ENCODE data around the gene RBM20. TPM values are rescaled to one million over a fixed set of nuclear protein-coding genes. Genes with fewer than 3 reads are reported as not detected.

The RBM20 gene
- total and polyA plus RNA-seq, 2 of the 13 experiments (the other 11 are each of a cell fraction or from before 2014, with no cell fraction given), result 0.02 to 0.22 TPM

GRCh38 chr10:110739811-110740271 lies 95.7 kb downstream of the RBM20 start (continued):
- TF ChIP-seq ZBTB10 (CRISPR knock-in tag; IDR thresholded peaks at IDR 0.05; ENCODE audit: borderline replicate concordance) (no peak), ZNF350 (CRISPR knock-in tag; IDR thresholded peaks at IDR 0.05; ENCODE audit: borderline replicate concordance, low read depth) (peak; percentile 79; the same call in 1 of the 2 replicates), SIN3A (IDR thresholded peaks at IDR 0.05; ENCODE audit: borderline replicate concordance, low read depth, low read length) (no peak), NFKB2 (CRISPR knock-in tag; IDR thresholded peaks at IDR 0.05; ENCODE audit: borderline replicate concordance) (no peak), ZNF329 (CRISPR knock-in tag; IDR thresholded peaks at IDR 0.05; ENCODE audit: low read depth) (no peak), THAP11 (CRISPR knock-in tag; IDR thresholded peaks at IDR 0.05) (peak; percentile 55; the same call in 1 of the 2 replicates), ZNF451 (CRISPR knock-in tag; IDR thresholded peaks at IDR 0.05) (no peak), CC2D1A (CRISPR knock-in tag; IDR thresholded peaks at IDR 0.05) (no peak), EED (CRISPR knock-in tag; IDR thresholded peaks at IDR 0.05) (no peak), YEATS2 (CRISPR knock-in tag; IDR thresholded peaks at IDR 0.05; ENCODE audit: borderline replicate concordance) (no peak), ZNF275 (CRISPR knock-in tag; IDR thresholded peaks at IDR 0.05; ENCODE audit: borderline replicate concordance) (no peak), FOXK1 (CRISPR knock-in tag; IDR thresholded peaks at IDR 0.05; ENCODE audit: borderline replicate concordance, low read depth) (peak; percentile 81), MYNN (CRISPR knock-in tag; IDR thresholded peaks at IDR 0.05; ENCODE audit: low read depth) (no peak), SRSF4 (IDR thresholded peaks at IDR 0.05; ENCODE audit: low read depth, low read length, poor library complexity, severe bottlenecking) (no peak), TMF1 (CRISPR knock-in tag; IDR thresholded peaks at IDR 0.05; ENCODE audit: low read depth) (no peak), RELA (CRISPR knock-in tag; IDR thresholded peaks at IDR 0.05) (no peak), IRF2 (CRISPR knock-in tag; IDR thresholded peaks at IDR 0.05) (no peak), ZMYM3 (CRISPR knock-in tag; IDR thresholded peaks at IDR 0.05) (no peak), ZNF577 (CRISPR knock-in tag; IDR thresholded peaks at IDR 0.05; ENCODE audit: borderline replicate concordance, low read depth) (no peak), KDM1A (CRISPR knock-in tag; IDR thresholded peaks at IDR 0.05) (0 out of 2 replicates have a peak, but pooled peaks have one; percentile 35), THRA (CRISPR knock-in tag; IDR thresholded peaks at IDR 0.05; ENCODE audit: borderline replicate concordance) (peak; percentile 64; the same call in 1 of the 2 replicates), RARA (CRISPR knock-in tag; IDR thresholded peaks at IDR 0.05) (peak; percentile 99), ZNF629 (CRISPR knock-in tag; conservative IDR thresholded peaks at IDR 0.05) (no peak), DNMT1 (CRISPR knock-in tag; IDR thresholded peaks at IDR 0.05) (no peak), NR2C2 (CRISPR knock-in tag; IDR thresholded peaks at IDR 0.05; ENCODE audit: borderline replicate concordance) (no peak), MIER3 (CRISPR knock-in tag; IDR thresholded peaks at IDR 0.05; ENCODE audit: borderline replicate concordance) (peak; percentile 66; the same call in 1 of the 2 replicates)
